Hematopoietic multipotent progenitor cell treated with erythropoietin and hydrocortisone succinate and interleukin-3 and kit ligand, for 8 days (in vitro differentiated cells): Measurements from ENCODE around the gene PRSS35.
"Not testable (repeated sequence)": the region's sequence is repeated elsewhere in the genome, so short reads cannot be mapped to it uniquely, and the experiment has no call there.

Source experiments
- DNase-seq: peaks from one replicate; pipeline ENCODE4 v3.0.0-alpha.2; 2015

PRSS35 gene

GRCh38 chr6:83518816-83519480, 6.6 kb downstream of the PRSS35 start:
- DNase-seq = no peak

- DNase-seq = peak; percentile 49
These were observed 23.8 kb downstream of the PRSS35 start for GRCh38 chr6:83536034-83536646.

- DNase-seq = no peak
These were observed 24.6 kb downstream of the PRSS35 start for GRCh38 chr6:83536647-83537589.

GRCh38 chr6:83539678-83540077, 27.3 kb downstream of the PRSS35 start:
- no peak for DNase-seq

- DNase-seq = no peak
These were observed 34.3 kb downstream of the PRSS35 start for GRCh38 chr6:83546636-83547035.

GRCh38 chr6:83550482-83550881, 38.1 kb downstream of the PRSS35 start:
- not testable (repeated sequence) for DNase-seq

- DNase-seq = not testable (repeated sequence)
These were observed 39.4 kb downstream of the PRSS35 start for GRCh38 chr6:83551748-83552147.

- no peak for DNase-seq
These were observed 44.5 kb downstream of the PRSS35 start for GRCh38 chr6:83556871-83557270.

- no peak for DNase-seq
These were observed 46.6 kb downstream of the PRSS35 start for GRCh38 chr6:83558975-83559374.

GRCh38 chr6:83571663-83572185, 59.4 kb downstream of the PRSS35 start:
- DNase-seq = peak; percentile 4

GRCh38 chr6:83574783-83575182, 62.4 kb downstream of the PRSS35 start:
- no peak for DNase-seq
